GM21619 (cell line): ENCODE data around the gene HECA.

Experiments
- ATAC-seq: cut with Tn5 transposase; IDR thresholded peaks from one replicate; pipeline ENCODE4 v1.9.1; 2021; ENCODE audit not compliant: unreplicated experiment

HECA gene

GRCh38 chr6:139159016-139159415 is 24.1 kb downstream of the HECA start:
- no peak for ATAC-seq

GRCh38 chr6:139161169-139161568 is 26.3 kb downstream of the HECA start:
- ATAC-seq = peak; percentile 20

- ATAC-seq = peak; percentile 97
These were observed 27.0 kb downstream of the HECA start for GRCh38 chr6:139161817-139162284.

DNA sequence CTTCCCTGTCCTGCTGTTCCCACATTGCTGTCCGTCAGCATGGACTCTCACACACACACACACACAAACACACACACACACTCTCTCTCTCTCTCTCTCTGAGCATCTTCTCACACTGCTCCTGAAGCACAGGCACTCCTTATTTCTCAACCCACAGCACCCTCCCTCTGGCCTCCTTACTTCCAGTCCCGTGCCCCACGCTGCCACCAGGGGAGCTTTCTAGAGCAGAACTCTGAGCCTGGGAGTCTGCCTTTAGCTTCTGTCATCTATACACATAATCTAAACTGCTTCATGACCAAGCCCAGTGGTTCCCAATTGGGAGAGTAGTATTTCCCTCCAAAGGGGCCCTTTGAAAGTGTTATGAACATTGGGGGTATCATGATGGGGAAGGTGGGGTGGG is 29.1 kb downstream of the HECA start:
- no peak for ATAC-seq

DNA sequence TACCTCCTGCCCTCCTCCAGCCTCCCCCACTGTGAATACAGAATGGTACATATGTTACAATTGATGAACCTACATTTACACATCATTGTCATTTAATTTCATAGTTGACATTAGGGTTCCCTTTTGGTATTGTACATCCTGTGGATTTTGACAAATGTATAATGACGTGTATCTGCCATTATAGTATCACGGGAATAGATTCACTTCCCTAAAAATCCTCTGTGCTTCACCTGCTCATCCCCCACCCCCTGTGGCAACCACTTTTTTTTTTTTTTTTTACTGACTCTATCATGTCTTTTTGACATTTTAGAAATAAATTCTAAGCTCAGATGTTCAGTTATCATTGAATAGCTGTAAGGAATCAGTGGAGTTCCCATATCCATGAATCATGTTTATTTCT is 30.4 kb downstream of the HECA start:
- ATAC-seq = no peak

DNA sequence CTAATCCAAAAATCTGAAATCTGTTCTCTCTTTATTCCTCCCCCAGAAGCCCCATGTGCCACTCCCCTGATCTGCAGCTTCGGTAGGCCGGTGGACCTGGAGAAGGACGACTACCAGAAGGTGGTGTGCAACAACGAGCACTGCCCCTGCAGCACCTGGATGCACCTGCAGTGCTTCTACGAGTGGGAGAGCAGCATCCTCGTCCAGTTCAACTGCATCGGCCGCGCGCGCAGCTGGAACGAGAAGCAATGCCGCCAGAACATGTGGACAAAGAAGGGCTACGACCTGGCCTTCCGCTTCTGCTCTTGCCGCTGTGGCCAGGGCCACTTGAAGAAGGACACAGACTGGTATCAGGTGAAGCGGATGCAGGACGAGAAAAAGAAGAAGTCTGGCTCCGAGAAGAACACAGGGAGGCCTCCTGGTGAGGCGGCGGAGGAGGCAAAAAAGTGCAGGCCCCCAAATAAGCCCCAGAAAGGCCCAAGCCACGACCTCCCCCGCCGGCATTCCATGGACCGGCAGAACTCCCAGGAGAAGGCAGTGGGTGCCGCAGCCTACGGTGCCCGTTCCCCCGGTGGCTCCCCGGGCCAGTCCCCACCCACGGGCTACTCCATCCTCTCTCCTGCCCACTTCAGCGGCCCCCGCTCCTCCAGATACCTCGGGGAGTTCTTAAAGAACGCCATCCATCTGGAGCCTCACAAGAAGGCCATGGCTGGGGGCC is 31.5 kb downstream of the HECA start:
- ATAC-seq = no peak

- no peak for ATAC-seq
These were observed 32.1 kb downstream of the HECA start for GRCh38 chr6:139166956-139167313.

- ATAC-seq = no peak
These were observed 37.3 kb downstream of the HECA start for GRCh38 chr6:139172151-139172550.

GRCh38 chr6:139172567-139172966 is 37.7 kb downstream of the HECA start:
- no peak for ATAC-seq

DNA sequence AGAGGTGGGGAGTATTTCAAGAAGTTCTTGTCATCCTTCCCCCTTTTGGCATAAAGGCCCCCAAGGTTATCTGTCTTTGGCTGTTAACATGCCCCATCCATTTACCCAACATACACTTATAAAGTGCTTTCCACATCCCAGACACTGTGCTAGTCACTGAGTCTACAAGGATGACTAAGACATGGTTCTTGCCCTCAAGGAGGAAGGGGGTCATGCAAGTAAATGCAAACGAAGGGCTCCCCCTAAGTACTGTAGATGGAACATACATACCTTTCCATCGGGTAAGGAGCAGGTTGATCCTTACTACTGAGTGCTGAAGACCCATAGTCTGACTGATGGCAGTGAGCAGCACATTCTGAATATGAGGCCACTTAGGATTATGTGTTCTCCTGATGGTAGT is 38.3 kb downstream of the HECA start:
- no peak for ATAC-seq

GRCh38 chr6:139173822-139174221 is 38.9 kb downstream of the HECA start:
- no peak for ATAC-seq

- ATAC-seq = no peak
These were observed 40.1 kb downstream of the HECA start for GRCh38 chr6:139174961-139175360.

DNA sequence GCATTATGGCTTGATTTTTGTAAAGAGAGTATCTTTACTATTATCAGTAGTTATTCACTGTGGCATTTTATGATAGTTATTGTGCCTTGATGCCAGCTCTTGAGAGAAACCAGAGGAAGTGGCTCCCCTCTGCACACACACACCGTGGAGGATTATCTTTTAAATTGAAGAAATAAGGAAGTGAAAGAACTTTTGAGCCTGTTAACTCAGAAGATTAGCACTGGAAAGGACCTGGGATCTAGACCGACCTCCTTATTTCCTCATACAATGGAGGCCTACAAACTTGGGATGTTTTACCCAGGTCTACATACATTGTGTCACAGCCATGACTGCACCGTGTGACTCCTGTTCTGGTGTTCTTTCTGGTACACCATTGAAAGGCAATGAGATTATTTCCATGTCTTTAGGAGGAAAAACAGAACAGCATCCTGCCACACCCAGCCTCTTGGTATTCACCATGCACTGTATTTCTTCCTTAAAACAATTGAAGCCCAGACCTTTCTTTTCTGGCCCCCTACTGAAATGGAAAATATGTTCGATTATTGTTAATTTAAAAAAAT is 40.6 kb downstream of the HECA start:
- peak; percentile 71 for ATAC-seq

DNA sequence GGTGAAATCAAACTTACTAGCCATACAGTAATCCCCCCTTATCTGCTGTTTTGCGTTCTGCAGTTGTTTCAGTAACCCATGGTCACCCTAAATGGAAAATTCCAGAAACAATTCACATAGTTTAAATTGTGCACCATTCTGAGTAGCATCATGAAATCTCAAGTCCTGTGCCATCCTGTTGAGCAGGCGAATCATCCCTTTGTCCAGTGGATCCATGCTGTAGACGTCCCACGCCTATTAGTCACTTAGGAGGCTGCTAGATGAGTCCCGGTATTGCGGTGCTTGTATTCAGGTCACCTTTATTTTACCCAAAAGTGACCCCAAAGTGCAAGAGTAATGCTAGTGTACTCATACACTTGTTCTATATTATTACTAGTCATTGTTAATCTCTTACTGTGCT is 46.4 kb downstream of the HECA start:
- no peak for ATAC-seq

DNA sequence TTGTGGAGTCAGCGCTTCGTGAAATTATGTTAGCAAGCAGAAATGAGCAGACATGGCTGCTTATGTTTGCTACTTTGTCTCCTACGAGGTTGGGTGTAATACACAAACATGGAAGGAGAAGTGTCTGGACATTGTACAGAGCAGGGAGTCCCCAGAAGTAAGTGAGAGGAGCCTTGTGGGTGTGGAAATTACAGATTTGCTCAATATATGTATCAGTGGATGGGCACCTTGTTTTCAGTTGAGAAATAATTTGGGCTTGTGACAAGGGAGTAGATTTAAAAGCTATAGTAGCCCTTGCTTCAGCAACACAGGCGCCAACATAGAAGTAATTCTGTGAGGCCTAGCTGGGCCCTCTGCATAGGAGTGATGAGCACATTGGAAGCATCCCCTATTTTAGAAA is 49.2 kb downstream of the HECA start:
- no peak for ATAC-seq

GRCh38 chr6:139184459-139184858 is 49.6 kb downstream of the HECA start:
- ATAC-seq = no peak

GRCh38 chr6:139186242-139186641 is 51.4 kb downstream of the HECA start:
- no peak for ATAC-seq

- ATAC-seq = no peak
These were observed 51.8 kb downstream of the HECA start for GRCh38 chr6:139186692-139187091.

DNA sequence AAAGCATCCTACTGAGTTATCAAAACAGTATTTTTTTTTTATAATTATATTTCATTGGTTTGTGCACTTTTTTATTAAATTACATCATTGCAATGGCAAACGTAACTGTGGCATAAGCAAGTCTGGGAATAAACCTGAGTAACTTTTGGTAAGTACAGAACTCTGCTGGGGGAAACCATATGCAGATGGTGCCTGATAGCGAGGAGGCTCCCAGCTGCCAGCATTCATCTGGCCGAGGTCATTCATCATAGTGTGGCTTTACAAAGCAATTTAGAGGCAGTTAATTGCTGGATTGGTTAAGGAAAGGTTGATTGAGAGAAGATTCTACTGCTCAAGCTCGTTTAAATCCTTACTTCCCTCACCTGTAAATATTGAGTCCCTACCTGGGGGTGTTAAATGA is 52.6 kb downstream of the HECA start:
- ATAC-seq = no peak

GRCh38 chr6:139189665-139190064 is 54.8 kb downstream of the HECA start:
- ATAC-seq = no peak

GRCh38 chr6:139194740-139195139 is 59.9 kb downstream of the HECA start:
- ATAC-seq = no peak

DNA sequence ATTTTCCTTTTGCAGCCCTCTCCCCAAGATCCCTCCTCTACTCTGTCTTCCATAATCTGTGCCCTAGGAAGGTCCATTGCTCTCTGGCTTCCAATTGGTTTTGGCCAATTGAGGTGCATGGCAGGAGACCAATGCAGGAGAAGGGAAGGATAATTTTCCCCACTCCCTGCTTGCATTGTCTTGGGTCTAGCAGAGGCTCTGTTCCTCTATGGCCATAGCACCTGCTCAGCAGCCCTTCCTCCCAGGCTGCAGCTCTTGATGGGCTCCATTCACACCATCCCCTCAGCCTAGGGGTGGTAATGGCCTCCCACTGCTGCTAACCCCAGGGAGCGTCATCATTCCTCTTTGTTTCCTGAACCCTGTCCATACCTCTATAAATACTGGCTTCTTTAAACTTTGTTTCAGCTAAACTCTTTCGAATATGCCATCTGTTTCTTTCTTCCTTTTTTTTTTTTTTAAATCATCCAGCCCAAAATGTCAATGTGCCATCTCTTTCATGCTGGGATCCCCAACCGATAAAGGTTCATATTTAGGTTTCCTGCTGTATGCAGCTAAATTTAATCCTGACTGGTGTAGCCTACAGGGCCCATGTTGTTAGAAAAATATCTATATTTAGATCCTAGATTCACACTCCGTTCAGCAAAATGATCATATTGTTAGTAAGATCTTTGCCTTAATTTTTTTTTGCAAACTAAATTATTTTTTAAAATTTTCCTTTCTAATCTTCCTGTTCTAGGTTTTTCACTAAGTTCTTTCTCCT is 63.8 kb downstream of the HECA start:
- no peak for ATAC-seq
